Transverse colon (tissue), 4 donors: ENCODE results near the gene LMX1B.

Experiments
- EP300 ChIP-seq: sonication (generic); formaldehyde crosslinking; IDR thresholded peaks from one replicate; pipeline ENCODE4 v1.6.1; 2017; ENCODE audit warnings: antibody characterized with exemption, low read depth
- POLR2A ChIP-seq: fragments of 450-650 bp; IDR thresholded peaks from one replicate; pipeline ENCODE4 v1.6.1; 2016; ENCODE audit warnings: antibody characterized with exemption, mild to moderate bottlenecking, moderate library complexity
- POLR2AphosphoS5 ChIP-seq, 3 donors: sonication (generic); formaldehyde crosslinking; IDR thresholded peaks; one replicate each; pipeline ENCODE4 v1.6.1; 2016; ENCODE audit warnings: antibody characterized with exemption in 3 of 3
- TF ChIP-seq, protein P1 (sequence below), 5 experiments: fragments of 200-600 bp in 3 of 5; fragments of 450-650 bp in 2 of 5; sonication (generic) in 3 of 5; IDR thresholded peaks; 1 replicate in 2 of 5; 2 replicates in 3 of 5; pipeline ENCODE4 v1.5.1; 2016 to 2017; ENCODE audit warnings: antibody characterized with exemption in 5 of 5, inconsistent platforms in 3 of 5, mild to moderate bottlenecking in 2 of 5, moderate library complexity in 1 of 5

DNA sequence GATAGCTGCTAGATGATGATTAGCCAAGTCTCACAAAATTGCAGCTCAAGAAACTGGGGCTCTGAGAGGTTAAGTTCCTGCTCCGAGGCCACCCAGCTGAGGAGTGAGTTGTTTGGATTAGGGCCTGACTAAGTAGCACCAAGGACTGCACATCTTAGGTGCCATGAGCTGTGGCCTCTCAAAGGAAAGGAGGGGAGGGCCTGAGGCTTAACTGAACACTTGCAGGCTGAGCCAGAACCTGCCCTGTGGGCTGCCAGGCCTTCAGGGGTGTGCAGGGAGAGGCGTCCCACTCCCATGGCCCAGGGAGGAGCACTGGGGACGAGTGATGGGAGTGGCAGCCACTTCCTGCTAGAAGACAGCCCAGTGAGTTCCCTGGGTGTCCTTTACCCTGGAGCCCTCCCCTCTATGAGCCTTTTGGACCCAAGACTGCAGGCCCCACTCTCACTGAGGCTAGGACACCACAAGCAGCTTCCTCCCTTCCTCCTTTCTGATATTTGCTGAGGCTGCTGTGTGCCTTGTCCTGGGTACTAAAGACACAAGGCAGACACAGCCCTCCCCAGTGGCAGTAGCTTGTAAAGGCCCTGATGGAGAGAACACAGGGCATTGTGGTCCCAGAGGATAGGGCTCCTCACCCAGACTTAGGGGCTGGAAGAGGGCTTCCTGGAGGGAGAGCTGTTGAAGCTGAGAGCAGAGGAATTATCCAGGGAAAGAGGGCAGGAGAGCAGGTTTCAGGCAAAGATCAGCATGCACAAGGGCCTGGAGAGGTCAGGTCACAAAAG lies 22.1 kb downstream of the LMX1B start:
- TF ChIP-seq, protein P1, sequence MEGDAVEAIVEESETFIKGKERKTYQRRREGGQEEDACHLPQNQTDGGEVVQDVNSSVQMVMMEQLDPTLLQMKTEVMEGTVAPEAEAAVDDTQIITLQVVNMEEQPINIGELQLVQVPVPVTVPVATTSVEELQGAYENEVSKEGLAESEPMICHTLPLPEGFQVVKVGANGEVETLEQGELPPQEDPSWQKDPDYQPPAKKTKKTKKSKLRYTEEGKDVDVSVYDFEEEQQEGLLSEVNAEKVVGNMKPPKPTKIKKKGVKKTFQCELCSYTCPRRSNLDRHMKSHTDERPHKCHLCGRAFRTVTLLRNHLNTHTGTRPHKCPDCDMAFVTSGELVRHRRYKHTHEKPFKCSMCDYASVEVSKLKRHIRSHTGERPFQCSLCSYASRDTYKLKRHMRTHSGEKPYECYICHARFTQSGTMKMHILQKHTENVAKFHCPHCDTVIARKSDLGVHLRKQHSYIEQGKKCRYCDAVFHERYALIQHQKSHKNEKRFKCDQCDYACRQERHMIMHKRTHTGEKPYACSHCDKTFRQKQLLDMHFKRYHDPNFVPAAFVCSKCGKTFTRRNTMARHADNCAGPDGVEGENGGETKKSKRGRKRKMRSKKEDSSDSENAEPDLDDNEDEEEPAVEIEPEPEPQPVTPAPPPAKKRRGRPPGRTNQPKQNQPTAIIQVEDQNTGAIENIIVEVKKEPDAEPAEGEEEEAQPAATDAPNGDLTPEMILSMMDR (IDR thresholded peaks at IDR 0.05): no peak
- TF ChIP-seq POLR2A (no peak), POLR2AphosphoS5 (IDR thresholded peaks at IDR 0.05) (no peak), EP300 (no peak)
